NB4 (cell line): Measurements from ENCODE around the gene STX12.
"Not testable (repeated sequence)": the region's sequence is repeated elsewhere in the genome, so short reads cannot be mapped to it uniquely, and the experiment has no call there.

Source experiments
- DNase-seq: peaks from one replicate; pipeline ENCODE4 v3.0.0; 2010; ENCODE audit warnings: low read depth
- H3K4me3 ChIP-seq: one replicate; pipeline ENCODE4 v1.5.1; 2011; ENCODE audit warnings: mild to moderate bottlenecking, low read depth, low read length, moderate library complexity
- MAX ChIP-seq: IDR thresholded peaks from 2 replicates; pipeline ENCODE4 v1.6.1; 2011; ENCODE audit warnings: low read depth, low read length
- MYC ChIP-seq: IDR thresholded peaks from 2 replicates; pipeline ENCODE4 v1.6.1; 2011; ENCODE audit warnings: low read depth, low read length
- POLR2A ChIP-seq: IDR thresholded peaks from 2 replicates; pipeline ENCODE4 v1.6.1; 2011; ENCODE audit warnings: mild to moderate bottlenecking; ENCODE audit not compliant: insufficient read length; ENCODE audit errors: extremely low read depth
- TF ChIP-seq, protein P1 (sequence below): IDR thresholded peaks from one replicate; pipeline ENCODE4 v1.5.1; 2012; ENCODE audit warnings: low read depth, low read length

Gene STX12

GRCh38 chr1:27868932-27869718 lies 96.1 kb downstream of the STX12 start:
- peak; percentile 82 for DNase-seq
- peak overlapping the region; percentile 18 for H3K4me3 ChIP-seq
- TF ChIP-seq MYC (peak; percentile 24), MAX (peak; percentile 69)
- TF ChIP-seq, protein P1, sequence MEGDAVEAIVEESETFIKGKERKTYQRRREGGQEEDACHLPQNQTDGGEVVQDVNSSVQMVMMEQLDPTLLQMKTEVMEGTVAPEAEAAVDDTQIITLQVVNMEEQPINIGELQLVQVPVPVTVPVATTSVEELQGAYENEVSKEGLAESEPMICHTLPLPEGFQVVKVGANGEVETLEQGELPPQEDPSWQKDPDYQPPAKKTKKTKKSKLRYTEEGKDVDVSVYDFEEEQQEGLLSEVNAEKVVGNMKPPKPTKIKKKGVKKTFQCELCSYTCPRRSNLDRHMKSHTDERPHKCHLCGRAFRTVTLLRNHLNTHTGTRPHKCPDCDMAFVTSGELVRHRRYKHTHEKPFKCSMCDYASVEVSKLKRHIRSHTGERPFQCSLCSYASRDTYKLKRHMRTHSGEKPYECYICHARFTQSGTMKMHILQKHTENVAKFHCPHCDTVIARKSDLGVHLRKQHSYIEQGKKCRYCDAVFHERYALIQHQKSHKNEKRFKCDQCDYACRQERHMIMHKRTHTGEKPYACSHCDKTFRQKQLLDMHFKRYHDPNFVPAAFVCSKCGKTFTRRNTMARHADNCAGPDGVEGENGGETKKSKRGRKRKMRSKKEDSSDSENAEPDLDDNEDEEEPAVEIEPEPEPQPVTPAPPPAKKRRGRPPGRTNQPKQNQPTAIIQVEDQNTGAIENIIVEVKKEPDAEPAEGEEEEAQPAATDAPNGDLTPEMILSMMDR = no peak

GRCh38 chr1:27869719-27870085 lies 96.7 kb downstream of the STX12 start:
- no peak for DNase-seq
- peak overlapping the region; percentile 18 for H3K4me3 ChIP-seq
- TF ChIP-seq, protein P1 = no peak
- TF ChIP-seq MAX = no peak
- TF ChIP-seq POLR2A = no peak
- no peak for TF ChIP-seq MYC

- not testable (repeated sequence) for H3K4me3 ChIP-seq, DNase-seq
Measured at GRCh38 chr1:27871076-27871475, 98.1 kb downstream of the STX12 start.

GRCh38 chr1:27872059-27872801 lies 99.2 kb downstream of the STX12 start, which contains the start of gene THEMIS2:
THEMIS2 (plus strand) TSS chr1:27872544; CDS start chr1:27872572, 28 bp downstream.
- H3K4me3 ChIP-seq = peak within 1 kb of the TSS; percentile 69
- TF ChIP-seq POLR2A (no peak), MYC (no peak), MAX (no peak)
- TF ChIP-seq, protein P1 = no peak
- peak; percentile 68 for DNase-seq

- peak; percentile 56 for DNase-seq
- TF ChIP-seq POLR2A (no peak), MAX (no peak), MYC (no peak)
- TF ChIP-seq, protein P1 = no peak
- H3K4me3 ChIP-seq = peak overlapping the region; percentile 69
Measured at GRCh38 chr1:27872802-27873551, 100.0 kb downstream of the STX12 start.
